Stimulated activated CD8-positive, alpha-beta memory T cell treated with anti-CD3 and anti-CD28 coated beads, Interleukin-7, amount 100 ng/mL, for 48 hours (primary cell): ENCODE data around the gene C4orf36.
A peak's percentile ranks its signal among the peaks of the same experiment; 100 is the strongest.

Source experiments
- DNase-seq, 2 donors: peaks; one replicate each; pipeline ENCODE4 v3.0.0-alpha.2; 2020; ENCODE audit warnings: low read depth in 1 of 2; ENCODE audit errors: extremely low read depth in 1 of 2

Gene C4orf36

GRCh38 chr4:86891762-86892635 lies at the start of gene C4orf36:
Gene C4orf36 (minus strand): TSS chr4:86892422. CDS start chr4:86891520, 902 bp downstream.
- DNase-seq, result peak in 1 of 2 donors; percentile 2

GRCh38 chr4:86940920-86941460 lies 48.8 kb upstream of the C4orf36 start:
- DNase-seq, result no peak

- DNase-seq, result peak in 1 of 2 donors; percentile 14
Observed at GRCh38 chr4:86939729-86940575, 47.7 kb upstream of the C4orf36 start.

- no peak for DNase-seq
Observed at GRCh38 chr4:86938771-86939520, 46.7 kb upstream of the C4orf36 start.

GRCh38 chr4:86935853-86936733 lies 43.9 kb upstream of the C4orf36 start:
- peak; percentile 52 to 62 for DNase-seq

- peak in 1 of 2 donors; percentile 6 for DNase-seq
Observed at GRCh38 chr4:86935566-86935852, 43.3 kb upstream of the C4orf36 start.

GRCh38 chr4:86934771-86935565 lies 42.7 kb upstream of the C4orf36 start, which contains the start of gene AFF1:
Gene AFF1 (plus strand): TSS chr4:86935011. CDS start chr4:86948534, 13,523 bp downstream.
- DNase-seq, result peak; percentile 85

- DNase-seq, result no peak
Observed at GRCh38 chr4:86934147-86934770, 42.0 kb upstream of the C4orf36 start.

GRCh38 chr4:86928400-86929255 lies 36.4 kb upstream of the C4orf36 start:
- DNase-seq, result no peak

GRCh38 chr4:86927843-86928395 lies 35.7 kb upstream of the C4orf36 start:
- DNase-seq, result peak in 1 of 2 donors; percentile 42

GRCh38 chr4:86926435-86927086 lies 34.3 kb upstream of the C4orf36 start:
- DNase-seq, result no peak

- no peak for DNase-seq
Observed at GRCh38 chr4:86924811-86925210, 32.6 kb upstream of the C4orf36 start.

- no peak for DNase-seq
Observed at GRCh38 chr4:86921608-86922252, 29.5 kb upstream of the C4orf36 start.

GRCh38 chr4:86919561-86920223 lies 27.5 kb upstream of the C4orf36 start:
- no peak for DNase-seq

GRCh38 chr4:86918539-86919072 lies 26.4 kb upstream of the C4orf36 start:
- no peak for DNase-seq
